ENCODE data around the gene AOC1. TPM values are rescaled to one million over a fixed set of nuclear protein-coding genes. Genes with fewer than 3 reads are reported as not detected.

Gene AOC1
- total and polyA plus RNA-seq, 2 experiments from 2014 or later: 0.06 TPM; not detected in 1

DNA sequence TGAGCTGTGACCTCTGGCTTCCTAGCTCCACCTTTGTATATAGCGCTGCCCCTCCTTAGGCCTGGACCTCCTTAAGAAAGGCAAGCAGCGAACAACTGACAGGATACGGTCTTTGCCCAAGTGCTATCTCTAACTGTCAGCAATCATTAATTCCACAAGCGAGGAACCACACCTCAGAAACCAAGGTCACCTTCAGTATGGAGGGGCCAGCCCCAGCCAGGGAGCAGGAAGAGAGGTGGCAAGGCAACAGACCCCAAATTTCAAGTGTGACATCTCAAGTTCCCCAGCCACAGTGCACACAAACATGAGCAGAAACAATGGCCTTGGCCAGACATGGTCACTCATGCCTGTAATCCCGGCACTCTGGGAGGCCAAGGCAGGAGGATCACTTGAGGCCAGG, 4.8 kb upstream of the AOC1 start:
- Histone ChIP-seq H3K36me3 (no peaks in the 10 kb centered on the region), H3K9me3 (ENCODE audit: low read depth) (no peaks in the 10 kb centered on the region), H3K27me3 (peaks cover 4% of the 10 kb centered on the region), H3K4me3 (no peak overlapping the region), H3K27ac (no peak overlapping the region), H3K4me1 (ENCODE audit: low read depth) (peaks cover 8% of the 10 kb centered on the region)
- DNase-seq (ENCODE audit: low read depth in 1 of 2, low spot score in 1 of 2): no peak
- TF ChIP-seq, protein P1, sequence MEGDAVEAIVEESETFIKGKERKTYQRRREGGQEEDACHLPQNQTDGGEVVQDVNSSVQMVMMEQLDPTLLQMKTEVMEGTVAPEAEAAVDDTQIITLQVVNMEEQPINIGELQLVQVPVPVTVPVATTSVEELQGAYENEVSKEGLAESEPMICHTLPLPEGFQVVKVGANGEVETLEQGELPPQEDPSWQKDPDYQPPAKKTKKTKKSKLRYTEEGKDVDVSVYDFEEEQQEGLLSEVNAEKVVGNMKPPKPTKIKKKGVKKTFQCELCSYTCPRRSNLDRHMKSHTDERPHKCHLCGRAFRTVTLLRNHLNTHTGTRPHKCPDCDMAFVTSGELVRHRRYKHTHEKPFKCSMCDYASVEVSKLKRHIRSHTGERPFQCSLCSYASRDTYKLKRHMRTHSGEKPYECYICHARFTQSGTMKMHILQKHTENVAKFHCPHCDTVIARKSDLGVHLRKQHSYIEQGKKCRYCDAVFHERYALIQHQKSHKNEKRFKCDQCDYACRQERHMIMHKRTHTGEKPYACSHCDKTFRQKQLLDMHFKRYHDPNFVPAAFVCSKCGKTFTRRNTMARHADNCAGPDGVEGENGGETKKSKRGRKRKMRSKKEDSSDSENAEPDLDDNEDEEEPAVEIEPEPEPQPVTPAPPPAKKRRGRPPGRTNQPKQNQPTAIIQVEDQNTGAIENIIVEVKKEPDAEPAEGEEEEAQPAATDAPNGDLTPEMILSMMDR (IDR thresholded peaks at IDR 0.05; ENCODE audit: low read depth, low read length): no peak

DNA sequence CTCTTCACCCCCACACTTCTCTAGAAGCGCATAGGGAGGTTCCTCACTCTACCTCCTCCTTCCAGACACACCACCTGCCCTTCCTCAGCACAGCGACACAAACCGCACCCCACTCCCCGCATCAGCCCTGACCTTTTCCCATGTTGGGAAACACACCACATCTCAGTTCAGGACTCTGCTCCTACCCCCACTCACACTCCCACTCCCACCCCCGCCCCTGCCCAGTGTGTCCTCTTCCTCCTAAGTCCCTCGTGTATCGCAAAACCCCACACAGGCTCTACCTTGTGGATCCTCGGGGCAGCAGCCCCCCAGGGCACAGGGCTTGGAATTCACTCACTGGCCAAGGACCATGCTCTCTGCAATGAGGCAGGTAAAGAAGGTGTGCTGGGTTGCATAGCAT, 4.2 kb upstream of the AOC1 start:
- DNase-seq (ENCODE audit: low read depth in 1 of 2, low spot score in 1 of 2): no peak
- Histone ChIP-seq H3K27me3 (peaks cover 4% of the 10 kb centered on the region), H3K36me3 (no peaks in the 10 kb centered on the region), H3K4me3 (no peak overlapping the region), H3K4me1 (ENCODE audit: low read depth) (peaks cover 8% of the 10 kb centered on the region), H3K9me3 (ENCODE audit: low read depth) (no peaks in the 10 kb centered on the region), H3K27ac (no peak overlapping the region)
- TF ChIP-seq, protein P1 (IDR thresholded peaks at IDR 0.05; ENCODE audit: low read depth, low read length): no peak

DNA sequence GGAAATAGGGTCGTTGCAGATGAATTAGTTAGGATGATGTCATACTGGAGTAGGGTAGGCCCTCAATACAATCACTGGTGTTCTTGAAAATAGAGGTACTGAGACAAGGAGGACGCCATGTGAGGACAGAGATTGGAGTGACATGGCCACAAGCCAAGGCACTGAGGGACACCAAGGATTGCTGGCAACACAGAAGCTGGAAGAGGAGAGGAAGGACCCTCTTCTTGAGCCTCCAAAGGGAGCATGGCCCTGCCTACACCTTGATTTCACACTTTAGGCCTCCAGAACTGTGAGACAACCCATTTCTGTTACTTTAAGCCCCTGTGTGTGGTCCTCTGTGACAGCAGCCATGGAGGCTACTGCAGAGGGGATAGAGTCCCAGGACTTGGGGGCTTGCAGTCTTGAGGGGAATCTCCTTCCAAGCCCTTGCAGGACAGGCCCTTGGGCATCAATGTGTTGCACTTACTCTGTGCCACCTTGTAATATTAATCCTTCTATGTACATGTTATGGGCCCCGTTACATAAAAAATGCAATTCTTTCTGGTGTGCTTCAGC, 3.7 kb upstream of the AOC1 start:
- peaks cover 4% of the 10 kb centered on the region for H3K27me3 ChIP-seq
- H3K9me3 ChIP-seq (ENCODE audit: low read depth): no peaks in the 10 kb centered on the region
- H3K36me3 ChIP-seq: no peaks in the 10 kb centered on the region
- DNase-seq (ENCODE audit: low read depth in 1 of 2, low spot score in 1 of 2): no peak
- peaks cover 8% of the 10 kb centered on the region for H3K4me1 ChIP-seq (ENCODE audit: low read depth)
- H3K4me3 ChIP-seq: no peak overlapping the region
- no peak overlapping the region for H3K27ac ChIP-seq
- TF ChIP-seq, protein P1 (IDR thresholded peaks at IDR 0.05; ENCODE audit: low read depth, low read length): no peak

DNA sequence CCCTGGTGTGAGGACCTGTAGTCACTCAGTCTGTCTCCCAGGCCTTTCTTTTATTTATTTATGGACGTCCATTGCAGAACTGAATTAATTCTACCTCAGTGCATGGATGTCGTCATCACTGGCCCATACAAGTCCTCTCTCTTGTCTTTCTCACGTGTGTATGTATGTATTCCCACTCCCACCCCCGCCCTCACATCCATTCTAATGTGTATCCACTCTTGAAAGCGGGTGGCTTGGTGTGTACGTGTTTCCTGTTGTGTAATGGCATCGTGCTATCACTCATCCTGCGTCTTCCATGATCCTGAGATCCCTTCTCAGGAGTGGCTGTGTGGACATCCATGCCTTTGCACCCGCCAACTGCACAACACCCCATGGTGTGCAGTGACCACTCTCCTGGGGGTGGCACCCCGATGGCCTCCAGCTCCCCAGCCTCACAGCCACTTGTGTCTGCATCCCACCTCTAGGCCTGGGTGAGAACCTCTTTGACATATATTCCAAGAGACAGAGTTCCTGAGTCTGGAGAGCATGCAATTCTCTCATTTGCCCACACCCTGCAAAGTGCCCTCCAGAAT, 3.0 kb upstream of the AOC1 start:
- no peaks in the 10 kb centered on the region for H3K36me3 ChIP-seq
- no peaks in the 10 kb centered on the region for H3K9me3 ChIP-seq (ENCODE audit: low read depth)
- H3K27me3 ChIP-seq: peaks cover 4% of the 10 kb centered on the region
- no peak for DNase-seq (ENCODE audit: low read depth in 1 of 2, low spot score in 1 of 2)
- H3K4me3 ChIP-seq: no peak overlapping the region
- TF ChIP-seq, protein P1 (IDR thresholded peaks at IDR 0.05; ENCODE audit: low read depth, low read length): no peak
- peaks cover 8% of the 10 kb centered on the region for H3K4me1 ChIP-seq (ENCODE audit: low read depth)
- H3K27ac ChIP-seq: no peak overlapping the region

DNA sequence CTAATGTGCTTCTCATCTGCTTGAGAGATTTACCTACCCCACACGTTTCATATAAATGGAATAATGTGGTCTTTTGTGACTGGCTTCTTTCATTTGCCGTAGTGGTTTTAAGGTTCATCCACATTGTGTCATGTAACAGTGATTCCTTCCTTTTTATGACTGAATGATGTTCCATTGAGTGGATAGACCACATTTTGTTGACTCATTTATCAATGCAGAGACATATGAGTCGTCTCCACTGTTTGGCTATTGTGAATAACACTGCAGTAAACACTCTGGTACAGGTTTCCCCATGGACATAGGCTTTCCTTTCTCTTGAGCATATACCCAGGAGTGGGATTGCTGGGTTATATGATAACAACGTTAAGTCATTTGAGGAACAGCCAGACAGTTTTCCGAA, 2.0 kb upstream of the AOC1 start:
- H3K36me3 ChIP-seq: no peaks in the 10 kb centered on the region
- no peaks in the 10 kb centered on the region for H3K9me3 ChIP-seq (ENCODE audit: low read depth)
- no peak overlapping the region for H3K4me3 ChIP-seq

More for the DNA sequence above, 2.0 kb upstream of the AOC1 start:
- H3K4me1 ChIP-seq (ENCODE audit: low read depth): peaks cover 13% of the 10 kb centered on the region
- TF ChIP-seq, protein P1 (IDR thresholded peaks at IDR 0.05; ENCODE audit: low read depth, low read length): no peak
- H3K27me3 ChIP-seq: peaks cover 4% of the 10 kb centered on the region
- H3K27ac ChIP-seq: no peak overlapping the region
- DNase-seq (ENCODE audit: low read depth in 1 of 2, low spot score in 1 of 2): no peak

Data from cardiac muscle cell (in vitro differentiated cells and primary cell).